Kidney (tissue), 14 donors: ENCODE results near the gene PIK3R3. TPM values are rescaled to one million over a fixed set of nuclear protein-coding genes. Genes with fewer than 3 reads are reported as not detected.

Experiments used
- DNase-seq, 5 donors: peaks; one replicate each; pipeline ENCODE4 v3.0.0-alpha.2; 2013 to 2020
- FAIRE-seq: peaks from 2 replicates; lab custom pipeline; 2012; peaks lifted over from hg19 to GRCh38; lab: Jason Lieb, UNC
- H3K27ac ChIP-seq, 2 donors: one replicate each; pipeline ENCODE4 v1.7.0; 2013; ENCODE audit warnings: low read depth in 2 of 2, low read length in 2 of 2, inconsistent platforms in 1 of 2
- H3K27me3 ChIP-seq: one replicate; pipeline ENCODE4 v1.7.1; 2013; ENCODE audit warnings: low read length, inconsistent platforms; ENCODE audit not compliant: control insufficient read depth, insufficient read depth
- H3K36me3 ChIP-seq, 3 donors: one replicate each; pipeline versions ENCODE4 v1.7.0 to v1.7.1; 2013; ENCODE audit warnings: low read length in 3 of 3, control low read depth in 1 of 3, inconsistent platforms in 1 of 3; ENCODE audit not compliant: insufficient read depth in 3 of 3, control insufficient read depth in 2 of 3
- H3K4me1 ChIP-seq, 3 donors: one replicate each; pipeline versions ENCODE4 v1.7.0 to v1.7.1; 2013; ENCODE audit warnings: low read length in 3 of 3, inconsistent platforms in 1 of 3, low read depth in 1 of 3; ENCODE audit not compliant: control insufficient read depth in 2 of 3, insufficient read depth in 2 of 3
- H3K4me3 ChIP-seq, 3 donors: one replicate each; pipeline versions ENCODE4 v1.7.0 to v1.8.1; 2013; ENCODE audit warnings: low read length in 3 of 3, control low read depth in 1 of 3, inconsistent platforms in 1 of 3
- H3K9ac ChIP-seq, 3 donors: one replicate each; pipeline versions ENCODE4 v1.7.0 to v1.7.1; 2013; ENCODE audit warnings: low read length in 3 of 3, control low read depth in 1 of 3, inconsistent platforms in 1 of 3
- H3K9me3 ChIP-seq, 3 donors: one replicate each; pipeline versions ENCODE4 v1.7.0 to v1.7.1; 2013; ENCODE audit warnings: low read length in 3 of 3, control low read depth in 1 of 3, inconsistent platforms in 1 of 3; ENCODE audit not compliant: control insufficient read depth in 2 of 3, insufficient read depth in 1 of 3
- intact Hi-C: fragments of 100-400 bp; cut with DNase I; formaldehyde crosslinking; loops from one replicate; pipeline ENCODE4 v1.11.1; 2022
- polyA plus RNA-seq: library from polyadenylated mRNA; stranded (reverse); fragments of 350-450 nt; fragmentation: Illumina TruSeq; extraction: RNeasy Lipid Tissue Mini Kit (QIAGEN cat#74804); gene quantifications from one replicate; pipeline ENCODE4 v1.2.3, GENCODE V29; 2014; ENCODE audit warnings: low read depth, low replicate concordance; ENCODE audit not compliant: insufficient read depth
- total RNA-seq: library from RNA; stranded (reverse); fragmentation: NEBNext Ultra II Directional; extraction: Animal tissue kit (Norgen Biotek cat#: 25700); gene quantifications from one replicate; pipeline ENCODE4 v1.2.1, GENCODE V29; 2021
- TF ChIP-seq, protein P1 (sequence below): IDR thresholded peaks from 3 replicates; pipeline ENCODE4 v1.5.1; 2012; ENCODE audit warnings: mild to moderate bottlenecking, moderate library complexity, borderline replicate concordance; ENCODE audit not compliant: insufficient read depth; ENCODE audit errors: extremely low read depth
- donor health status: control.
- donor health status: control.
- donor health status: control.
- donor health status: control.
- donor health status: control.
- donor health status: DM: yes; HTN: yes; CAD: no.
- donor health status: Normal renal cell carcinoma (clear cell type).

Gene PIK3R3
- total and polyA plus RNA-seq, 2 donors from 2014 or later: 9.7 to 44.2 TPM

DNA sequence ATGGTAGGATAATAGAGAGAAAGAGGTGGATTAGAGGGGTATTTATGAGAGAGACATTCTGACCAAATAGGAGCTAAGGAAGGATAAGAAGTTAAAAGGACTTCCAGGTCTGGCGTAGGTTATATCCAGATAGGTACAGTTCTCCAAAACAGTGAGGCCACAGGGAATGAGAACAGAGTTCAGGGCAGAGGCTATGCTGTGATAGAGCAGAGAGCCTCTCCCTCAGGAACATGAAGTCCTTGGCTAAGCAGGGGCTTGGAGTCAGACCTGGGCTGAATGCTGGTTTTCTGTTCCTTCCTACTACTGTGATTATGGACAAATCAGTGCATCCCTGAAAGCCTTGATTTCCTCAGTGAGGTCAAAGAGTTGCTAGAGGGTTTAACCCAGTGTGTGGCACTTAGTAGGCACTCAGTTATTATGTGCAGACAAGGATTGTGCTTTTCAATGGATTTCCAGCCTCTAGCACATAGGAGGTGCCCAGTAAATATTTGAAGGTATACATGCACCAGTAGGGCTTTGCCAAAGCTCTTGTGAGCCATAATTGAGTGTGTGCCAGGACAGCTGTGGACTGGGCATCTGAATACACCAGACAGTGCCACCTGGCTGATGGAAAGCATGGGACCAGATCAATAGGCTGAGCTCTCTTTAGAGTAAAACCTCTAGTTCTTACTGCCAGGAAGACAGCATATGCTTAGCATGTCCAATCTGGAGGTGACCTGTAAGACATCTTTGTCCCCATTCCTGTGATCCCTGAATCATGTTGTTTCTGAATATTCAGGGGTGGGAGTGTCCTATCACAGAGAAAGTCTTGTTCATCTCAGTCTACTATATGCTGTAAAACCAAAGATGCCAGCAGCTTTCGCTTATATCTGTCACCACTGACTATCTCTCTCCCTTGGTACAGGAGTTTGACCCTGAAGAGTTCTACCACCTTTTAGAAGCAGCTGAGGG, 111.1 kb downstream of the PIK3R3 start:
- intact Hi-C loops: no loop called here
- no peak overlapping the region for H3K9ac ChIP-seq
- TF ChIP-seq, protein P1, sequence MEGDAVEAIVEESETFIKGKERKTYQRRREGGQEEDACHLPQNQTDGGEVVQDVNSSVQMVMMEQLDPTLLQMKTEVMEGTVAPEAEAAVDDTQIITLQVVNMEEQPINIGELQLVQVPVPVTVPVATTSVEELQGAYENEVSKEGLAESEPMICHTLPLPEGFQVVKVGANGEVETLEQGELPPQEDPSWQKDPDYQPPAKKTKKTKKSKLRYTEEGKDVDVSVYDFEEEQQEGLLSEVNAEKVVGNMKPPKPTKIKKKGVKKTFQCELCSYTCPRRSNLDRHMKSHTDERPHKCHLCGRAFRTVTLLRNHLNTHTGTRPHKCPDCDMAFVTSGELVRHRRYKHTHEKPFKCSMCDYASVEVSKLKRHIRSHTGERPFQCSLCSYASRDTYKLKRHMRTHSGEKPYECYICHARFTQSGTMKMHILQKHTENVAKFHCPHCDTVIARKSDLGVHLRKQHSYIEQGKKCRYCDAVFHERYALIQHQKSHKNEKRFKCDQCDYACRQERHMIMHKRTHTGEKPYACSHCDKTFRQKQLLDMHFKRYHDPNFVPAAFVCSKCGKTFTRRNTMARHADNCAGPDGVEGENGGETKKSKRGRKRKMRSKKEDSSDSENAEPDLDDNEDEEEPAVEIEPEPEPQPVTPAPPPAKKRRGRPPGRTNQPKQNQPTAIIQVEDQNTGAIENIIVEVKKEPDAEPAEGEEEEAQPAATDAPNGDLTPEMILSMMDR: no peak
- H3K36me3 ChIP-seq: peaks cover 2 to 7% (median 4%) of the 10 kb centered on the region in 3 donors
- FAIRE-seq (no peak), DNase-seq (no peak)
- no peaks in the 10 kb centered on the region for H3K4me1 ChIP-seq
- H3K9me3 ChIP-seq: no peaks in the 10 kb centered on the region
- no peak overlapping the region for H3K4me3 ChIP-seq
- H3K27me3 ChIP-seq: no peaks in the 10 kb centered on the region
- no peak overlapping the region for H3K27ac ChIP-seq

DNA sequence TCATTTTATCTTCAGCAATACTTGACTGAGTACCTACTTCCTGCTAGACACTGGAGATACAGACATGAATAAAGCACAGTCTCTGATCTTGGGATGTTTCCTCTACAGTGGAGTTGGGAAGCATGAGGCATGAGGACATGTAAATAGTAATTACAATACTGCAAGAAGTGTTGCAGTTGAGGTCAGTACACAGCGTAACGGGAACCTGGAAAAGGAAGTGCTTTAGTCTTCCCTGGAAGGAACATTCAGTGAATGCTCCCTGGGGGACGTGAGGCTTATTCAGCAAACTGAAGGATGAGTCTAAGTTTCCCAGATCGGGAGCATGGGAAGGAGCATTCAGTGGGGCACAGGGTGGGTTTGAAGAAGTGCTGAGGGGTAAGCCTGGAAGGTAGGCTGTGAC, 112.4 kb downstream of the PIK3R3 start:
- H3K4me1 ChIP-seq: no peaks in the 10 kb centered on the region
- TF ChIP-seq, protein P1: no peak
- FAIRE-seq: no peak
- peaks cover 2 to 7% (median 4%) of the 10 kb centered on the region in 3 donors for H3K36me3 ChIP-seq
- H3K27me3 ChIP-seq: no peaks in the 10 kb centered on the region
- no peaks in the 10 kb centered on the region for H3K9me3 ChIP-seq
- no peak overlapping the region for H3K27ac ChIP-seq
- intact Hi-C loops: no loop called here
- no peak overlapping the region for H3K4me3 ChIP-seq
- H3K9ac ChIP-seq: no peak overlapping the region
- DNase-seq: no peak

DNA sequence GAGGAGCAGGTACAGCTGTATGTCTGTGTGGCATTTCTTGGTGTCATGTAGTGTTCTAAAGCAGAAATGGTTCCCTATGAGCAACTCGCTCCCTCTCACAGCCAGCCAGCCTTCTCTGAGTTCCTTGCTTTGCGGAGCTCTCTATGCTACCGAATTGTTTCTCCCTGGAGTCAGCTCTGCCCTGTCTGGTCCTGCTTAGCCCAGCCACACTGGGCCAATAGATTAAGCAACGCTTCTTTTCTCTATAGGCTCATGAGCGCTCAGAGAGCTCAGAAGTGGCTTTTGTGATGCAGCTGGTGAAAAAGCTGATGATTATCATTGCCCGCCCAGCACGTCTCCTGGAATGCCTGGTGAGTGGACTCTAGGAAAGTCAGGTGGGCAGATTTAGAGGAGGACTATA, 113.1 kb downstream of the PIK3R3 start:
- FAIRE-seq (no peak), DNase-seq (no peak)
- Histone ChIP-seq H3K36me3 (peaks cover 2 to 7% (median 3%) of the 10 kb centered on the region in 3 donors), H3K9me3 (no peaks in the 10 kb centered on the region), H3K27ac (no peak overlapping the region), H3K9ac (no peak overlapping the region), H3K4me3 (no peak overlapping the region), H3K4me1 (no peaks in the 10 kb centered on the region), H3K27me3 (no peaks in the 10 kb centered on the region)
- intact Hi-C loops: no loop called here
- TF ChIP-seq, protein P1: no peak
